GM12878 (cell line): ENCODE data around the gene MUC5B.

Experiments used
- BACH1 ChIP-seq: fragments of 450-650 bp; IDR thresholded peaks from 2 replicates; pipeline ENCODE4 v1.6.1; 2017; ENCODE audit warnings: mild to moderate bottlenecking, borderline replicate concordance
- BCL11A ChIP-seq: IDR thresholded peaks from 2 replicates; pipeline ENCODE4 v1.6.1; 2011; ENCODE audit warnings: low read depth, low read length
- CBFB ChIP-seq: IDR thresholded peaks from 2 replicates; pipeline ENCODE4 v1.6.1; 2016; ENCODE audit warnings: antibody characterized with exemption, low read depth
- EP300 ChIP-seq, 2 experiments: fragments of 150-350 bp in 1 of 2; IDR thresholded peaks; 2 replicates each; pipeline ENCODE4 v1.6.1; 2011 to 2012; ENCODE audit warnings: low read depth in 2 of 2, low read length in 2 of 2, borderline replicate concordance in 1 of 2, improper control_type of control experiment in 1 of 2, inconsistent platforms in 1 of 2; ENCODE audit not compliant: control insufficient read depth in 1 of 2
- FOXM1 ChIP-seq: IDR thresholded peaks from 2 replicates; pipeline ENCODE4 v1.6.1; 2012; ENCODE audit warnings: low read depth, mild to moderate bottlenecking, inconsistent platforms, low read length, moderate library complexity
- HDAC6 ChIP-seq: fragments of 200-600 bp; sonication (generic); IDR thresholded peaks from one replicate; pipeline ENCODE4 v1.8.0; 2017; ENCODE audit warnings: antibody characterized with exemption; ENCODE audit not compliant: unreplicated experiment
- MAX ChIP-seq: IDR thresholded peaks from 2 replicates; pipeline ENCODE4 v1.6.1; 2012; ENCODE audit warnings: low read depth, low read length, improper control_type of control experiment
- POLR2AphosphoS5 ChIP-seq: IDR thresholded peaks from 2 replicates; pipeline ENCODE4 v1.6.1; 2011; ENCODE audit warnings: mild to moderate bottlenecking, low read length, inconsistent platforms
- REST ChIP-seq: IDR thresholded peaks from 2 replicates; pipeline ENCODE4 v1.6.1; 2012; ENCODE audit warnings: mild to moderate bottlenecking, low read depth, low read length
- SIN3A ChIP-seq: IDR thresholded peaks from 2 replicates; pipeline ENCODE4 v1.6.1; 2012; ENCODE audit warnings: low read depth, low read length, improper control_type of control experiment
- SIX5 ChIP-seq: IDR thresholded peaks from 2 replicates; pipeline ENCODE4 v1.6.1; 2011; ENCODE audit warnings: mild to moderate bottlenecking, low read depth, low read length, moderate library complexity; ENCODE audit not compliant: severe bottlenecking
- SREBF2 ChIP-seq: IDR thresholded peaks from 2 replicates; pipeline ENCODE4 v1.6.1; 2012; ENCODE audit warnings: mild to moderate bottlenecking, low read length
- TF ChIP-seq, protein P1 (sequence below), 3 experiments: IDR thresholded peaks in 2 of 3; conservative IDR thresholded peaks in 1 of 3; 2 replicates each; pipeline ENCODE4 v1.5.1; 2011; ENCODE audit warnings: low read depth in 3 of 3, low read length in 3 of 3, mild to moderate bottlenecking in 3 of 3, control low read depth in 2 of 3, moderate library complexity in 2 of 3, inconsistent platforms in 1 of 3, mixed read lengths in 1 of 3; ENCODE audit not compliant: control insufficient read depth in 2 of 3, insufficient read depth in 1 of 3; ENCODE audit errors: extremely low read depth in 1 of 3

DNA sequence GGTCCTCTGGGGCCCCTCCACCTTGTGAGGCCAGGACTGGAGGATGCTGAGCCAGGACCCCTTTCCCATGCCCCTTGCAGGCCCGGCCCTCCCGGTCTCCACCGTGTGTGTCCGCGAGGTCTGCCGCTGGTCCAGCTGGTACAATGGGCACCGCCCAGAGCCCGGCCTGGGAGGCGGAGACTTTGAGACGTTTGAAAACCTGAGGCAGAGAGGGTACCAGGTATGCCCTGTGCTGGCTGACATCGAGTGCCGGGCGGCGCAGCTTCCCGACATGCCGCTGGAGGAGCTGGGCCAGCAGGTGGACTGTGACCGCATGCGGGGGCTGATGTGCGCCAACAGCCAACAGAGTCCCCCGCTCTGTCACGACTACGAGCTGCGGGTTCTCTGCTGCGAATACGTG lies 17.9 kb downstream of the MUC5B start:
- TF ChIP-seq POLR2AphosphoS5 (no peak), SREBF2 (no peak), CBFB (no peak), EP300 (IDR thresholded peaks at IDR 0.05; ENCODE audit: borderline replicate concordance in 1 of 2, control insufficient read depth in 1 of 2, low read depth in 2 of 2, low read length in 2 of 2) (no peak), BACH1 (no peak), SIN3A (no peak), HDAC6 (no peak), BCL11A (no peak), MAX (no peak), REST (no peak), SIX5 (no peak), FOXM1 (no peak)
- TF ChIP-seq, protein P1, sequence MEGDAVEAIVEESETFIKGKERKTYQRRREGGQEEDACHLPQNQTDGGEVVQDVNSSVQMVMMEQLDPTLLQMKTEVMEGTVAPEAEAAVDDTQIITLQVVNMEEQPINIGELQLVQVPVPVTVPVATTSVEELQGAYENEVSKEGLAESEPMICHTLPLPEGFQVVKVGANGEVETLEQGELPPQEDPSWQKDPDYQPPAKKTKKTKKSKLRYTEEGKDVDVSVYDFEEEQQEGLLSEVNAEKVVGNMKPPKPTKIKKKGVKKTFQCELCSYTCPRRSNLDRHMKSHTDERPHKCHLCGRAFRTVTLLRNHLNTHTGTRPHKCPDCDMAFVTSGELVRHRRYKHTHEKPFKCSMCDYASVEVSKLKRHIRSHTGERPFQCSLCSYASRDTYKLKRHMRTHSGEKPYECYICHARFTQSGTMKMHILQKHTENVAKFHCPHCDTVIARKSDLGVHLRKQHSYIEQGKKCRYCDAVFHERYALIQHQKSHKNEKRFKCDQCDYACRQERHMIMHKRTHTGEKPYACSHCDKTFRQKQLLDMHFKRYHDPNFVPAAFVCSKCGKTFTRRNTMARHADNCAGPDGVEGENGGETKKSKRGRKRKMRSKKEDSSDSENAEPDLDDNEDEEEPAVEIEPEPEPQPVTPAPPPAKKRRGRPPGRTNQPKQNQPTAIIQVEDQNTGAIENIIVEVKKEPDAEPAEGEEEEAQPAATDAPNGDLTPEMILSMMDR (IDR thresholded peaks at IDR 0.05 in 2 of 3, conservative IDR thresholded peaks at IDR 0.05 in 1 of 3; ENCODE audit: control insufficient read depth in 2 of 3, extremely low read depth in 1 of 3, insufficient read depth in 1 of 3, low read depth in 3 of 3, low read length in 3 of 3): no peak
